Hepatocyte (in vitro differentiated cells): Measurements from ENCODE around the gene ZNF79.

ENCODE experiments used
- CTCF ChIP-seq: fragments of 200-600 bp; sonication (generic); IDR thresholded peaks from 2 replicates; pipeline ENCODE4 v1.5.1; 2016; ENCODE audit warnings: antibody characterized with exemption, mild to moderate bottlenecking; ENCODE audit not compliant: poor library complexity
- EZH2phosphoT487 ChIP-seq: fragments of 200-600 bp; sonication (generic); IDR thresholded peaks from one replicate; pipeline ENCODE4 v1.6.1; 2018; ENCODE audit warnings: antibody characterized with exemption, mild to moderate bottlenecking, low read depth, moderate library complexity; ENCODE audit not compliant: unreplicated experiment, severe bottlenecking

GRCh38 chr9:127473501-127473900 is 49.3 kb downstream of the ZNF79 start:
- no peak for TF ChIP-seq EZH2phosphoT487
- TF ChIP-seq CTCF: no peak
